Choroid plexus epithelial cell (primary cell): ENCODE data around the gene CARD18.
"Not testable (repeated sequence)": the region's sequence is repeated elsewhere in the genome, so short reads cannot be mapped to it uniquely, and the experiment has no call there.

Experiments used
- DNase-seq: peaks from one replicate; pipeline ENCODE4 v3.0.0-alpha.2; 2010; ENCODE audit warnings: low read depth
- H3K4me3 ChIP-seq: 2 replicates; pipeline ENCODE4 v1.5.1; 2011; ENCODE audit warnings: low read depth, mild to moderate bottlenecking, control low read depth, low read length, moderate library complexity
- CTCF ChIP-seq: conservative IDR thresholded peaks from 2 replicates; pipeline ENCODE4 v1.5.1; 2011; ENCODE audit warnings: low read depth, mild to moderate bottlenecking, control low read depth, inconsistent platforms, low read length, moderate library complexity

Gene CARD18

DNA sequence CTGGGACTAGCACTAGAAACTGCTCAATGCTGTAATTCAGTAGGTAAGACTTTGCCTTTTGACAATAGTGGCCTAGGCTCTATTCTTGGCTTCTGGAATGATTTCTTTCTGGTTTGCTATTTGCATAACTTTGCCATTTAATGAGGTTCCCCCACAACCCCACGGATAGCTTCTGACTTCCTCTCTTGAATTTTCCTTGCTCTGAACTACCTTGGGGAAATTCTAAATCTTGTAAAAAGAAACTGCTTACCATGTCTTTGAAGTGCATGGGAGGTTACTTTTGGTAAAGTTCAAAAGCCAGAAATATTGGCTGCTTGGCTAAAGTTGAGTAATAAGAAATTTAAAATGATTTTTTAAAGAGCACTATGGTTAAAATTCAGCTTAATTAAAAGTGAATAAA lies 35.3 kb downstream of the CARD18 start:
- no peak overlapping the region for H3K4me3 ChIP-seq
- no peak for DNase-seq
- TF ChIP-seq CTCF = no peak

DNA sequence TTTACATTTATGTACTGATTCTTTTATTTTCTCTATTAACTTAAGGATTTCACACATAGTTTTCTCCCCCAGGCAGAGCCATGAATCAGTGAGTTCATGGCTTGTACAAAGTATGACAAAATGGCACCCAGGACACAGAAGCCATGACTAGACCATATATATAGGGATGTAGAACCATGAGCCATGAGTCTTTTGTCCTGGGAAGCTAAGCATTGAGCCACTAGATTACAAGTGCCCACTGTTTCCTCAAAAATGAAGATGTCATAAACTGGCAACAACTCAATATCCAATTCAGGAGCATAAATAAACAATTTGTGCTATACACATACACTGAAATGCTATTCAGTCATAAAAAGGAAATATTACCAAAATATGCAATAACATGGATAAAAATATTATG lies 36.2 kb downstream of the CARD18 start:
- no peak for DNase-seq
- no peak for TF ChIP-seq CTCF
- no peak overlapping the region for H3K4me3 ChIP-seq

DNA sequence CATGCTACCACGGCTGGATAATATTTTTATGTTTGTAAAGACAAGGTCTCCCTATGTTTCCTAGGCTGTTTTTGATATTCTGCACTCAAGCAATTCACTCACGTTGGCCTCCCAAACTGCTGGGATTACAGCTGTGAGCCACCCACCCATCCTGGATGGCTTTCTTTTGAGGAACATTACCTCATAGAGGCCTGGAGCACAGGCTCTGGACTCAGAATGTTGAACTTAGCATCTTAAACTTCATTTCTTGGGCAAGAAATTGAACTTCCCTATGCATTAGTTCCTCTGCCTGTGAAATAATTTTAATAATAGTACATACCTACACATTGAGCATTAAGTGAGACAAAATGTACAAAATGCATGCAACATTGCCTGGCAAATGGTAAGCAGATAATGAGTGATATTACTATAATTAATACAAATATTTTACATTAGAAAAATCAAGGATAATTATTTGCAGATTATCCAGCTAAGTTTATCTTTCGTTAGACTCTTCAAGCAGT lies 37.4 kb downstream of the CARD18 start:
- not testable (repeated sequence) for DNase-seq, H3K4me3 ChIP-seq

GRCh38 chr11:105100981-105101630 lies 38.5 kb downstream of the CARD18 start:
- DNase-seq = no peak
- no peak overlapping the region for H3K4me3 ChIP-seq
- TF ChIP-seq CTCF = no peak

GRCh38 chr11:105100206-105100605 lies 39.4 kb downstream of the CARD18 start:
- TF ChIP-seq CTCF = no peak
- H3K4me3 ChIP-seq = no peak overlapping the region
- peak; percentile 28 for DNase-seq

GRCh38 chr11:105099594-105099993 lies 40.0 kb downstream of the CARD18 start:
- peak; percentile 29 for DNase-seq
- not testable (repeated sequence) for H3K4me3 ChIP-seq

DNA sequence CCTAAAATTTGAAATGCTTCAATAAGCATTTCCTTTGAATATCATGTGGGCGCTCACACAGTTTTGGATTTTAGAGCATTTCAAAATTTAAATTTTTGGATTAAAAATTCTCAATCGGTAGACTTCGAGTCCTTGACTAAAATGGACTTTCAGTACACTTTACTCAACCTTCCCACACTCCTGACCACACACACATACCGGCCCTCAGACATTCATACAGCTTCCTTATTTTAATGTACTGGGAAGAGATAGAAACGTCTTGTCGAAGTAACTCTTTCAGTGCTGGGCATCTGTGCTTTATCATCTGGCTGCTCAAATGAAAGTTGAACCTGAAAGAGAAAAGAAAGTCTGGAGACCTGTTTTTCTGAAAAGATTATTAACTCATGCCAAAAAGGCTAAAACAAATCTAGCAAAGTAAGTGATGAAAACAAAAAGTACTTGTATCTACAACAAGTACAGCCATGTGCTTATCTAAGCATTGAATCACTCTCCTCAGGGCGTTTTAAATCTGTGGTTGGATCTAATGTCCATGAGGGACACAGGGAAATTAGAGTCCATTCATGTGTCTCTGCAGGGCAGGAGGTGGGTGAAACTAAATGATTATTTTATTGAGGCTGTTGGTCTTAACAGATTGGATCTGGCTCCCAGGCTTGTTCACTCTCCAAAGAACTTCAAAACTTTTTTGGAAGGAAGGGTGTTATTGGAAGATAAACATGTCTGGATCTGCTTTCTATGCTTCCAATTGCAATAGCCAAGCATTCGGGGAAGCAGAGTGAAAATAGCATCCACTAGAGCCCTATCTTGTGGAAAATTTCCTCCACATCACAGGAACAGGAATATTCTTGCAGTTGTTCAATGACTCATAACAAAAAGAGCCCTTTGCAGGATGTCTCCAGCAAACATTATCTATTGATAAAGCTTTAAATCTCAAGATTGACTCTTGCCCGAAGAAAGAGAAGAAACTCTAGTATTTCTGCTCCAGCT lies 47.0 kb downstream of the CARD18 start:
- no peak for DNase-seq
- no peak overlapping the region for H3K4me3 ChIP-seq
- TF ChIP-seq CTCF = no peak
